Stimulated activated memory B cell treated with anti-CD40 and anti-IgM and Interleukin-4, amounts not matched to agents 10 μg/mL and 1 μg/mL and 100 μg/mL, for 72 hours (primary cell): Measurements from ENCODE around the gene ZNF726.
"Not testable (repeated sequence)": the region's sequence is repeated elsewhere in the genome, so short reads cannot be mapped to it uniquely, and the experiment has no call there.

Experiments
- ATAC-seq: fragments of 150-1000 bp; cut with Tn5 transposase; 2 replicates; pipeline ENCODE4 v1.10.0; 2021
- H3K27ac Mint-ChIP-seq: one replicate; pipeline ENCODE4 v1.8.0; 2022; ENCODE audit warnings: mild to moderate bottlenecking, mixed read lengths
- H3K27me3 Mint-ChIP-seq: one replicate; pipeline ENCODE4 v1.8.0; 2022; ENCODE audit warnings: mixed read lengths
- H3K36me3 Mint-ChIP-seq: one replicate; pipeline ENCODE4 v1.8.0; 2022; ENCODE audit warnings: mixed read lengths
- H3K4me1 Mint-ChIP-seq: one replicate; pipeline ENCODE4 v1.8.0; 2022; ENCODE audit warnings: mixed read lengths
- H3K4me3 Mint-ChIP-seq: one replicate; pipeline ENCODE4 v1.8.0; 2022; ENCODE audit warnings: mild to moderate bottlenecking, moderate library complexity, mixed read lengths
- H3K9me3 Mint-ChIP-seq: one replicate; pipeline ENCODE4 v1.8.0; 2022; ENCODE audit warnings: mixed read lengths

Gene ZNF726

DNA sequence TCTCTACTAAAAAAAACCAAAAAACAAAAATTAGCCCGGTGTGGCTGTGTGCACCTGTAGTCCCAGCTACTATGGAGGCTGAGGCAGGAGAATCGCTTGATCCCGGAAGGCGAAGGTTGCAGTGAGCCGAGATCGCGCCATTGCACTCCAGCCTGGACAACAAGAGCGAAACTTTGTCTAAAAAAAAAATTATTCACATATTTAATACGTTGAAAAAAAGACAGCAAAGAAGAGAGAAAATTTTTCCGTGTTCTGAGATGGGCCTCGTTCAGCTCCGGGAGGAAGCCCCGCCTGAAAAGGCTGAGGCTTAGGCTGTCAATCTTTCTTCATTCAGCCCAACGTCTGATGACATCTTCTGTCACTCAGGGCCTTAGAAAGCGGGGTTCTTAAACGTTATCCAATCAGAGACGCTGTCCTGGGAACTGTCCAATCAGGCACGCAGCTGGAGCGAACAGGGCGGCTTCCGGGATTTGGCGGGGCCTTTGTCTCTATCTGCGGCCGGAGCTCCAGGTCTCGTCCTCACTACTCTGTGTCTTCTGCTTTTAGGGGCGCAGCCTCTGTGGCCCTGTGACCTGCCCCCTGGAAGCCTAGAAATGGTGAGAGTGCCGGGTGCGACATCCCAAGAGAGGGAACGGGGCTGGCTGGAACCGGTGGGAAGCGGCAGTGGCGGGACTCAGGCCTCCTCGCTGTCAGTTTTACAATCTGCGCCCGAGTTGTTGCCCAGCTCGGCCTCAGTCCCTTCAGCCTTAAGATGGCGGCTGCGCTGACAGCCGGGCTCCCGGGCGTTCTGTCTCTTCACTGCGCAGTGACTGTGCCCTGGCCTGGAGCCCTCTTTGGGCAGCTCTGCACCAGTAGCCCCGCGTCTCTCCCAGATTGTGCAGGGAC is at the start of gene ZNF726:
Gene ZNF726, plus strand, starts transcription at position 485 of the 885 bp plus-strand sequence. Its CDS starts 109 bp downstream, at position 594.
- Mint-ChIP-seq H3K4me1 (peaks cover 15% of the 10 kb centered on the region), H3K27me3 (no peaks in the 10 kb centered on the region), H3K36me3 (no peaks in the 10 kb centered on the region), H3K9me3 (no peaks in the 10 kb centered on the region), H3K4me3 (peak within 1 kb of the TSS; percentile 96), H3K27ac (peak within 1 kb of the TSS; percentile 93)
- ATAC-seq = peak; percentile 98

DNA sequence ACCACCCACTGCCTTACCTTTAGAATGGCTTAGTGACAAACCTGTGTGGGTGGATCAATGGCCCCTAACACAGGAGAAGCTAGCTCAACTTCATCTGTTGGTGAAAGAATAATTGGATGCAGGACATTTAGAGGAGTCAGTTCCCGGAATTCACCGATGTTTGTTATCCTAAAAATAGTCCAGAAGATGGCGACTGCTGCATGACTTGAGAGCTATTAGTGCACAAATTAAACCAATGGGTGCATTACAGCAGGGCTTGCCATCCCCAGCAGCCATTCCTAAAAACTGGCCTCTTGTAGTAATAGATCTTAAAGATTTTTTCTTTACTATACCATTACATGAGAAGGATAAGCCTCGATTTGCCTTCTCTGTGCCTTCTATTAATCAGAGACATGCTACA is 46.8 kb upstream of the ZNF726 start:
- no peak overlapping the region for H3K4me3 Mint-ChIP-seq
- ATAC-seq = no peak
- H3K27me3 Mint-ChIP-seq = no peaks in the 10 kb centered on the region
- peaks cover 11% of the 10 kb centered on the region for H3K9me3 Mint-ChIP-seq
- no peaks in the 10 kb centered on the region for H3K4me1 Mint-ChIP-seq
- H3K36me3 Mint-ChIP-seq = no peaks in the 10 kb centered on the region
- H3K27ac Mint-ChIP-seq = no peak overlapping the region

- no peaks in the 10 kb centered on the region for H3K36me3 Mint-ChIP-seq
- peaks cover 11% of the 10 kb centered on the region for H3K9me3 Mint-ChIP-seq
- no peak overlapping the region for H3K27ac Mint-ChIP-seq
- no peak for ATAC-seq
- H3K27me3 Mint-ChIP-seq = no peaks in the 10 kb centered on the region
- H3K4me3 Mint-ChIP-seq = no peak overlapping the region
- H3K4me1 Mint-ChIP-seq = no peaks in the 10 kb centered on the region
Measured at GRCh38 chr19:23868630-23869029, 46.1 kb upstream of the ZNF726 start.

- Mint-ChIP-seq H3K9me3 (peaks cover 12% of the 10 kb centered on the region), H3K4me3 (no peak overlapping the region), H3K27me3 (no peaks in the 10 kb centered on the region), H3K4me1 (no peaks in the 10 kb centered on the region), H3K27ac (no peak overlapping the region), H3K36me3 (no peaks in the 10 kb centered on the region)
- ATAC-seq = no peak
Measured at GRCh38 chr19:23872282-23872919, 42.3 kb upstream of the ZNF726 start.

GRCh38 chr19:23876261-23876660 is 38.4 kb upstream of the ZNF726 start:
- H3K4me1 Mint-ChIP-seq = no peaks in the 10 kb centered on the region
- H3K9me3 Mint-ChIP-seq = peaks cover 38% of the 10 kb centered on the region
- peaks cover 21% of the 10 kb centered on the region for H3K36me3 Mint-ChIP-seq
- ATAC-seq = no peak
- peaks cover 27% of the 10 kb centered on the region for H3K27me3 Mint-ChIP-seq
- H3K4me3 Mint-ChIP-seq = no peak overlapping the region
- H3K27ac Mint-ChIP-seq = no peak overlapping the region

DNA sequence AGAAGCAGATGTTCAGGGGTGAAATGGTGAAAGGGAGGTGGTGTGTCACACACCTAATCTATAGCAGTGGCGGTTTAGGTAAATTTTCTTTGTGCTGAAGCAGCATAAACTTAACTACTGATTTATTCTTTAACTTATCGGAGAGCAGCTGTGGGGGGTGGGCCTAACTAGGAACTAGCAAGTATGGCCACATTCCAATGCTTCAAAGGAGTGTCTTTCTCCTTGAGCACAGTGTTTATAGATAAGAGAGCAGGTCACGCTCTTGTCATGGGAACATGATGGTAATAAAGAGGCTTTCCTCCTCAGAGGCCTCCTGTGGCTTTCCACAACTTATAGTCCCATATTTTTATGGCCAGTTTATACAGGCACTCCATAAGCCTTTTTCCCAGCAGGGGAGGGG is 37.9 kb upstream of the ZNF726 start:
- peaks cover 42% of the 10 kb centered on the region for H3K9me3 Mint-ChIP-seq
- not testable (repeated sequence) for H3K4me3 Mint-ChIP-seq, ATAC-seq, H3K27ac Mint-ChIP-seq, H3K4me1 Mint-ChIP-seq
- H3K36me3 Mint-ChIP-seq = peaks cover 21% of the 10 kb centered on the region
- peaks cover 27% of the 10 kb centered on the region for H3K27me3 Mint-ChIP-seq

DNA sequence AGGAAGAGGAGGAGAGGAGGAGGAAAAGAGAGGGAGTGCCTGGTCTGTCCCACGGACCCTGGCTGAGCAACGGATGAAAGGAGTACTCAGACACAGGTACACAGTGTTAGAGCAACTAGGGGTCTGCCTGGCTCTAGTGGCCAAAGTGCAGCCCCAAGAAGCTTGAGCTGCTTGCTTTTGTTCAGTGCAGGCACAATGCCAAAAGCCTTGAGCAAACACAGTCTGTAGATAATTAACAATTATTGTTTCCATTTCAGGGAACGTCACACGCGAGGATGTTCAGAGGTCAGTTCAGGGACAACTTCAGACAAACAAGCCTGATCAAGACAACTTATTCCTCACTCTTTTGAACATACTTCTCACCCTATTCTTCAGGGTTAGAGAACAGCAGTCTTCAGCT is 32.2 kb upstream of the ZNF726 start:
- Mint-ChIP-seq H3K4me1 (no peaks in the 10 kb centered on the region), H3K4me3 (no peak overlapping the region), H3K27ac (no peak overlapping the region), H3K9me3 (peaks cover 52% of the 10 kb centered on the region), H3K36me3 (peaks cover 21% of the 10 kb centered on the region), H3K27me3 (peaks cover 27% of the 10 kb centered on the region)
- no peak for ATAC-seq

- ATAC-seq = no peak
- Mint-ChIP-seq H3K4me3 (no peak overlapping the region), H3K27ac (no peak overlapping the region), H3K4me1 (no peaks in the 10 kb centered on the region), H3K36me3 (peaks cover 7% of the 10 kb centered on the region), H3K9me3 (peaks cover 45% of the 10 kb centered on the region), H3K27me3 (peaks cover 10% of the 10 kb centered on the region)
Measured at GRCh38 chr19:23884363-23884762, 30.3 kb upstream of the ZNF726 start.

DNA sequence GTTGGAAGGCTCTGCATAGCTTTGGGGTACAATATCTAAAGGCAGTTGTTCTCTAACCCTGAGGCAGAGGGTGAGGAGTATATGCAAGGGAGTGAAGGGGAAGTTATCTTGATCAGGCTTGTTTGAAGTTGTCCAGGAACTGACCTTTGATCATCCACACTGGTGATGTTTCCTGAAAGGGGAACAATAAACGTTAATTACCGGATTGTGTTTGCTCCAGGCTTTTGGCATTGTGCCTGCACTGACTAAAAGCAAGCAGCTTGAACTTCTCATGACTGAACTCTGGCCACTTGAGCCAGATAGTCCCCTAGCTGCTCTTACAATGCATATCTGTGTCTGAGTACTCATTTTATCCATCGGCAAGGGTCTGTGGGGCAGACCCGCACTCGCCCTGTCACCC is 27.0 kb upstream of the ZNF726 start:
- no peak overlapping the region for H3K4me3 Mint-ChIP-seq
- no peaks in the 10 kb centered on the region for H3K36me3 Mint-ChIP-seq
- H3K27ac Mint-ChIP-seq = no peak overlapping the region
- H3K9me3 Mint-ChIP-seq = peaks cover 19% of the 10 kb centered on the region
- H3K4me1 Mint-ChIP-seq = no peaks in the 10 kb centered on the region
- H3K27me3 Mint-ChIP-seq = no peaks in the 10 kb centered on the region
- ATAC-seq = no peak

DNA sequence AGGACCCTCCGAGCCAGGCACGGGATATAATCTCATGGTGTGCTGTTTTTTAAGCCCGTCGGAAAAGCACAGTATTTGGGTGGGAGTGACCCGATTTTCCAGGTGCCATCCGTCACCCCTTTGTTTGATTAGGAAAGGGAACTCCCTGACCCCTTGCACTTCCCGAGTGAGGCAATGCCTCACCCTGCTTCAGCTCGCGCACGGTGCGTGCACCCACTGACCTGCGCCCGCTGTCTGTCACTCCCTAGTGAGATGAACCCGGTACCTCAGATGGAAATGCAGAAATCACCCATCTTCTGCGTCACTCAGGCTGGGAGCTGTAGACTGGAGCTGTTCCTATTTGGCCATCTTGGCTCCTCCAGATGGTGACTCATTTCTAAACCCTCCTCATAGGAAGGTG is 18.6 kb upstream of the ZNF726 start:
- H3K27me3 Mint-ChIP-seq, H3K27ac Mint-ChIP-seq, H3K4me1 Mint-ChIP-seq, H3K9me3 Mint-ChIP-seq, H3K36me3 Mint-ChIP-seq, H3K4me3 Mint-ChIP-seq, ATAC-seq: not testable (repeated sequence)

- Mint-ChIP-seq H3K27me3 (no peaks in the 10 kb centered on the region), H3K9me3 (peaks cover 5% of the 10 kb centered on the region), H3K4me1 (no peaks in the 10 kb centered on the region), H3K27ac (no peak overlapping the region), H3K4me3 (no peak overlapping the region), H3K36me3 (no peaks in the 10 kb centered on the region)
- ATAC-seq = no peak
Measured at GRCh38 chr19:23896912-23897311, 17.8 kb upstream of the ZNF726 start.

GRCh38 chr19:23901360-23901759 is 13.3 kb upstream of the ZNF726 start:
- Mint-ChIP-seq H3K4me3 (no peak overlapping the region), H3K36me3 (no peaks in the 10 kb centered on the region), H3K27ac (no peak overlapping the region), H3K27me3 (no peaks in the 10 kb centered on the region), H3K4me1 (no peaks in the 10 kb centered on the region), H3K9me3 (peaks cover 13% of the 10 kb centered on the region)
- no peak for ATAC-seq

- Mint-ChIP-seq H3K9me3 (peaks cover 13% of the 10 kb centered on the region), H3K27me3 (no peaks in the 10 kb centered on the region), H3K36me3 (no peaks in the 10 kb centered on the region), H3K27ac (no peak overlapping the region), H3K4me1 (no peaks in the 10 kb centered on the region), H3K4me3 (no peak overlapping the region)
- no peak for ATAC-seq
Measured at GRCh38 chr19:23904406-23904805, 10.3 kb upstream of the ZNF726 start.

- Mint-ChIP-seq H3K27ac (no peak overlapping the region), H3K9me3 (peaks cover 13% of the 10 kb centered on the region), H3K36me3 (no peaks in the 10 kb centered on the region)
Measured at GRCh38 chr19:23905771-23906170, 8.9 kb upstream of the ZNF726 start.

GRCh38 chr19:23906835-23907234 is 7.9 kb upstream of the ZNF726 start:
- no peak overlapping the region for H3K27ac Mint-ChIP-seq
- H3K36me3 Mint-ChIP-seq = no peaks in the 10 kb centered on the region
- H3K9me3 Mint-ChIP-seq = peaks cover 13% of the 10 kb centered on the region
- no peak overlapping the region for H3K4me3 Mint-ChIP-seq
- H3K27me3 Mint-ChIP-seq = no peaks in the 10 kb centered on the region
- no peaks in the 10 kb centered on the region for H3K4me1 Mint-ChIP-seq
- ATAC-seq = no peak

More at GRCh38 chr19:23905771-23906170, 8.9 kb upstream of the ZNF726 start:
- Mint-ChIP-seq H3K4me3 (no peak overlapping the region), H3K27me3 (no peaks in the 10 kb centered on the region), H3K4me1 (no peaks in the 10 kb centered on the region)
- no peak for ATAC-seq

- Mint-ChIP-seq H3K9me3 (peaks cover 13% of the 10 kb centered on the region), H3K27me3 (no peaks in the 10 kb centered on the region), H3K36me3 (no peaks in the 10 kb centered on the region), H3K4me1 (no peaks in the 10 kb centered on the region), H3K27ac (no peak overlapping the region), H3K4me3 (no peak overlapping the region)
- no peak for ATAC-seq
Measured at GRCh38 chr19:23908165-23908564, 6.5 kb upstream of the ZNF726 start.
